Natural killer cell (primary cell): ENCODE measurements around the gene SWSAP1. TPM values are rescaled to one million over a fixed set of nuclear protein-coding genes. Genes with fewer than 3 reads are reported as not detected.

Experiments used
- ATAC-seq, 3 donors: fragments of 150-1000 bp in 2 of 3; fragments of 200-7000 bp in 1 of 3; cut with Tn5 transposase; 1 replicate in 1 of 3; 2 replicates in 2 of 3; pipeline ENCODE4 v1.10.0; 2021; ENCODE audit warnings: mild to moderate bottlenecking in 2 of 3, moderate library complexity in 2 of 3
- DNase-seq, 2 donors: peaks; one replicate each; pipeline versions ENCODE4 v3.0.0 to v3.0.0-alpha.2; 2013 to 2021; ENCODE audit warnings: mixed read lengths in 1 of 2
- H3K27ac ChIP-seq: one replicate; pipeline ENCODE4 v1.5.1; 2013; ENCODE audit warnings: mild to moderate bottlenecking, low read length
- H3K27me3 ChIP-seq: one replicate; pipeline ENCODE4 v1.6.1; 2013; ENCODE audit warnings: low read length; ENCODE audit not compliant: control insufficient read depth, insufficient read depth
- H3K36me3 ChIP-seq: one replicate; pipeline ENCODE4 v1.6.1; 2013; ENCODE audit warnings: low read length; ENCODE audit not compliant: control insufficient read depth, insufficient read depth
- H3K4me1 ChIP-seq: one replicate; pipeline ENCODE4 v1.6.1; 2013; ENCODE audit warnings: low read length; ENCODE audit not compliant: control insufficient read depth, insufficient read depth
- H3K4me3 ChIP-seq: one replicate; pipeline ENCODE4 v1.5.1; 2013; ENCODE audit warnings: low read length
- H3K9me3 ChIP-seq: one replicate; pipeline ENCODE4 v1.6.1; 2013; ENCODE audit warnings: low read length; ENCODE audit not compliant: control insufficient read depth, insufficient read depth
- H3K27ac Mint-ChIP-seq, 2 donors: one replicate each; pipeline ENCODE4 v1.8.0; 2022; ENCODE audit warnings: mild to moderate bottlenecking in 2 of 2, mixed read lengths in 2 of 2, moderate library complexity in 1 of 2
- H3K27me3 Mint-ChIP-seq, 2 donors: one replicate each; pipeline ENCODE4 v1.8.0; 2022; ENCODE audit warnings: low read depth in 2 of 2, mixed read lengths in 2 of 2
- H3K36me3 Mint-ChIP-seq: one replicate; pipeline ENCODE4 v1.8.0; 2022; ENCODE audit warnings: mixed read lengths
- H3K4me1 Mint-ChIP-seq, 2 donors: one replicate each; pipeline ENCODE4 v1.8.0; 2022; ENCODE audit warnings: mixed read lengths in 2 of 2
- H3K4me3 Mint-ChIP-seq: one replicate; pipeline ENCODE4 v1.8.0; 2022; ENCODE audit warnings: mild to moderate bottlenecking, moderate library complexity, mixed read lengths
- H3K9me3 Mint-ChIP-seq, 2 donors: one replicate each; pipeline ENCODE4 v1.8.0; 2022; ENCODE audit warnings: mixed read lengths in 2 of 2
- CTCF ChIP-seq: fragments of 200-600 bp; IDR thresholded peaks from one replicate; pipeline ENCODE4 v1.8.0; 2022; ENCODE audit warnings: antibody characterized with exemption
- WGBS: methylation state at CpG from one replicate; pipeline ENCODE4 v1.1.7; 2013; ENCODE audit warnings: missing lambda C conversion rate; ENCODE audit not compliant: insufficient coverage; 5-methylcytosine and 5-hydroxymethylcytosine counted together
- intact Hi-C: fragments of 100-400 bp; cut with micrococcal nuclease; formaldehyde crosslinking; loops from one replicate; pipeline ENCODE4 v1.14.2; 2022
- total RNA-seq, 4 donors: library from RNA; stranded (reverse); fragments of 120-200 nt in 1 of 4; gene quantifications; one replicate each; pipeline versions ENCODE4 v1.2.3 to v1.2.4, GENCODE V29; 2013 to 2022

The SWSAP1 gene
- total RNA-seq, 3 donors from 2014 or later (not counting 1 experiment from before 2014, with no cell fraction given), result 2.1 to 2.9 (median 2.8) TPM

- no peak for TF ChIP-seq CTCF
- no peak overlapping the region for H3K4me3 ChIP-seq
- H3K4me3 Mint-ChIP-seq, result no peak overlapping the region
Observed at GRCh38 chr19:11361771-11362731, 12.4 kb upstream of the SWSAP1 start.

GRCh38 chr19:11363881-11364280 lies 10.6 kb upstream of the SWSAP1 start:
- intact Hi-C loops, result no loop called here
- Mint-ChIP-seq H3K27ac (no peak overlapping the region), H3K4me1 (no peaks in the 10 kb centered on the region), H3K4me3 (no peak overlapping the region), H3K27me3 (no peaks in the 10 kb centered on the region), H3K9me3 (no peaks in the 10 kb centered on the region), H3K36me3 (no peaks in the 10 kb centered on the region)
- DNase-seq, result no peak
- H3K4me3 ChIP-seq, result no peak overlapping the region
- no peak for ATAC-seq
- no peaks in the 10 kb centered on the region for H3K9me3 ChIP-seq
- no peak for TF ChIP-seq CTCF
- no peaks in the 10 kb centered on the region for H3K4me1 ChIP-seq
- H3K27ac ChIP-seq, result no peak overlapping the region
- no peaks in the 10 kb centered on the region for H3K27me3 ChIP-seq
- WGBS, result 96% methylated on average over 10 of the region's 10 CpGs
- peaks cover 2% of the 10 kb centered on the region for H3K36me3 ChIP-seq

More at GRCh38 chr19:11361771-11362731, 12.4 kb upstream of the SWSAP1 start:
- intact Hi-C loops, result no loop called here
- DNase-seq (no peak), ATAC-seq (no peak)
- WGBS, result 95% methylated on average over 34 of the region's 35 CpGs
- Mint-ChIP-seq H3K27me3 (no peaks in the 10 kb centered on the region), H3K36me3 (no peaks in the 10 kb centered on the region), H3K9me3 (no peaks in the 10 kb centered on the region), H3K27ac (no peak overlapping the region), H3K4me1 (no peaks in the 10 kb centered on the region)
- H3K27me3 ChIP-seq, result no peaks in the 10 kb centered on the region
- H3K9me3 ChIP-seq, result no peaks in the 10 kb centered on the region
- H3K4me1 ChIP-seq, result no peaks in the 10 kb centered on the region
- H3K27ac ChIP-seq, result no peak overlapping the region
- no peaks in the 10 kb centered on the region for H3K36me3 ChIP-seq

GRCh38 chr19:11364296-11364904 lies 10.1 kb upstream of the SWSAP1 start:
- Mint-ChIP-seq H3K36me3 (no peaks in the 10 kb centered on the region), H3K9me3 (no peaks in the 10 kb centered on the region), H3K4me1 (no peaks in the 10 kb centered on the region), H3K4me3 (no peak overlapping the region), H3K27ac (no peak overlapping the region), H3K27me3 (no peaks in the 10 kb centered on the region)
- DNase-seq (no peak), ATAC-seq (no peak)
- 94% methylated on average over 28 of the region's 28 CpGs for WGBS
- H3K27me3 ChIP-seq, result no peaks in the 10 kb centered on the region
- H3K36me3 ChIP-seq, result peaks cover 2% of the 10 kb centered on the region
- H3K9me3 ChIP-seq, result no peaks in the 10 kb centered on the region
- no peak overlapping the region for H3K27ac ChIP-seq
- no peaks in the 10 kb centered on the region for H3K4me1 ChIP-seq
- TF ChIP-seq CTCF, result no peak
- H3K4me3 ChIP-seq, result no peak overlapping the region
- intact Hi-C loops, result no loop called here
